HEK293 (cell line): ENCODE data around the gene RNU7-1.
A peak's percentile ranks its signal among the peaks of the same experiment; 100 is the strongest.

ENCODE experiments used
- CTCF ChIP-seq: fragments of 450-650 bp; formaldehyde crosslinking; IDR thresholded peaks from 2 replicates; pipeline ENCODE4 v1.5.1; 2016; ENCODE audit warnings: missing biosample characterization, missing genetic modification characterization
- EGR2 ChIP-seq: fragments of 450-650 bp; formaldehyde crosslinking; IDR thresholded peaks from 2 replicates; pipeline ENCODE4 v1.5.1; 2016; ENCODE audit warnings: low read depth, missing biosample characterization, missing genetic modification characterization
- GLI2 ChIP-seq: fragments of 450-650 bp; formaldehyde crosslinking; IDR thresholded peaks from 2 replicates; pipeline ENCODE4; 2017; ENCODE audit warnings: missing biosample characterization, missing genetic modification characterization, low read depth, borderline replicate concordance
- GLIS1 ChIP-seq: fragments of 450-650 bp; formaldehyde crosslinking; IDR thresholded peaks from 2 replicates; pipeline ENCODE4 v1.5.1; 2016; ENCODE audit warnings: missing biosample characterization, missing genetic modification characterization
- HOXC10 ChIP-seq: sonication (generic); formaldehyde crosslinking; IDR thresholded peaks from 2 replicates; pipeline ENCODE4 v1.8.1; 2023; ENCODE audit warnings: mild to moderate bottlenecking, missing genetic modification reagents
- KLF1 ChIP-seq: fragments of 450-650 bp; formaldehyde crosslinking; IDR thresholded peaks from 2 replicates; pipeline ENCODE4 v1.5.1; 2016; ENCODE audit warnings: missing biosample characterization, missing genetic modification characterization
- KLF16 ChIP-seq: fragments of 450-650 bp; formaldehyde crosslinking; IDR thresholded peaks from 2 replicates; pipeline ENCODE4 v1.5.1; 2017; ENCODE audit warnings: missing biosample characterization, missing genetic modification characterization
- OSR2 ChIP-seq: fragments of 450-650 bp; formaldehyde crosslinking; IDR thresholded peaks from 2 replicates; pipeline ENCODE4 v1.5.1; 2016; ENCODE audit warnings: missing biosample characterization, missing genetic modification characterization
- PRDM4 ChIP-seq: fragments of 450-650 bp; formaldehyde crosslinking; IDR thresholded peaks from 2 replicates; pipeline ENCODE4 v1.5.1; 2017; ENCODE audit warnings: missing biosample characterization, missing genetic modification characterization
- SCRT1 ChIP-seq: fragments of 450-650 bp; formaldehyde crosslinking; IDR thresholded peaks from 2 replicates; pipeline ENCODE4 v1.5.1; 2016; ENCODE audit warnings: missing biosample characterization, missing genetic modification characterization, borderline replicate concordance
- SCRT2 ChIP-seq: fragments of 450-650 bp; formaldehyde crosslinking; IDR thresholded peaks from 2 replicates; pipeline ENCODE4 v1.5.1; 2016; ENCODE audit warnings: missing biosample characterization, missing genetic modification characterization
- SP3 ChIP-seq: fragments of 450-650 bp; formaldehyde crosslinking; IDR thresholded peaks from 2 replicates; pipeline ENCODE4 v1.5.1; 2016; ENCODE audit warnings: missing biosample characterization, missing genetic modification characterization
- SP7 ChIP-seq: fragments of 450-650 bp; formaldehyde crosslinking; IDR thresholded peaks from 2 replicates; pipeline ENCODE4 v1.5.1; 2016; ENCODE audit warnings: missing biosample characterization, missing genetic modification characterization
- WT1 ChIP-seq: fragments of 450-650 bp; formaldehyde crosslinking; IDR thresholded peaks from 2 replicates; pipeline ENCODE4 v1.5.1; 2016; ENCODE audit warnings: missing biosample characterization, missing genetic modification characterization
- ZBTB10 ChIP-seq: fragments of 450-650 bp; formaldehyde crosslinking; IDR thresholded peaks from 2 replicates; pipeline ENCODE4 v1.5.1; 2016; ENCODE audit warnings: missing biosample characterization, missing genetic modification characterization
- ZBTB48 ChIP-seq: fragments of 450-650 bp; formaldehyde crosslinking; IDR thresholded peaks from 2 replicates; pipeline ENCODE4 v1.5.1; 2016; ENCODE audit warnings: missing biosample characterization, missing genetic modification characterization
- ZEB2 ChIP-seq: fragments of 450-650 bp; formaldehyde crosslinking; IDR thresholded peaks from 2 replicates; pipeline ENCODE4 v1.5.1; 2016; ENCODE audit warnings: missing biosample characterization, missing genetic modification characterization
- ZNF10 ChIP-seq: fragments of 450-650 bp; formaldehyde crosslinking; IDR thresholded peaks from 2 replicates; pipeline ENCODE4 v1.5.1; 2017; ENCODE audit warnings: missing biosample characterization, missing genetic modification characterization
- ZNF174 ChIP-seq: fragments of 450-650 bp; formaldehyde crosslinking; IDR thresholded peaks from 2 replicates; pipeline ENCODE4 v1.5.0; 2017; ENCODE audit warnings: missing biosample characterization, mild to moderate bottlenecking, missing genetic modification characterization
- ZNF501 ChIP-seq: fragments of 450-650 bp; formaldehyde crosslinking; IDR thresholded peaks from 2 replicates; pipeline ENCODE4 v1.5.1; 2016; ENCODE audit warnings: missing biosample characterization, missing genetic modification characterization
- ZNF514 ChIP-seq: fragments of 450-650 bp; formaldehyde crosslinking; IDR thresholded peaks from 2 replicates; pipeline ENCODE4 v1.5.1; 2016; ENCODE audit warnings: missing biosample characterization, missing genetic modification characterization
- ZNF555 ChIP-seq: fragments of 450-650 bp; formaldehyde crosslinking; conservative IDR thresholded peaks from 2 replicates; pipeline ENCODE4 v1.5.1; 2017; ENCODE audit warnings: missing biosample characterization, mild to moderate bottlenecking, missing genetic modification characterization, inconsistent platforms
- ZNF747 ChIP-seq: fragments of 450-650 bp; formaldehyde crosslinking; IDR thresholded peaks from 2 replicates; pipeline ENCODE4 v1.5.1; 2016; ENCODE audit warnings: missing biosample characterization, missing genetic modification characterization
- ZNF777 ChIP-seq: fragments of 450-650 bp; formaldehyde crosslinking; IDR thresholded peaks from 2 replicates; pipeline ENCODE4 v1.5.1; 2017; ENCODE audit warnings: missing biosample characterization, missing genetic modification characterization, borderline replicate concordance
- TF ChIP-seq, protein P1 (sequence below): fragments of 450-650 bp; formaldehyde crosslinking; IDR thresholded peaks from 2 replicates; pipeline ENCODE4 v1.5.1; 2016; ENCODE audit warnings: missing biosample characterization, missing genetic modification characterization, borderline replicate concordance
- TF ChIP-seq, protein P2 (sequence below): fragments of 450-650 bp; formaldehyde crosslinking; IDR thresholded peaks from 2 replicates; pipeline ENCODE4; 2016; ENCODE audit warnings: missing biosample characterization, missing genetic modification characterization

RNU7-1 gene

GRCh38 chr12:6936636-6937480 is 6.8 kb upstream of the RNU7-1 start (continued):
- no peak for TF ChIP-seq ZNF555 (tag by site-specific recombination)
- TF ChIP-seq SCRT2 (tag by site-specific recombination): peak; percentile 75
- TF ChIP-seq ZBTB10 (tag by site-specific recombination): 0 out of 2 replicates have a peak, but pooled peaks have one; percentile 18
- TF ChIP-seq SP3 (tag by site-specific recombination): peak; percentile 57; the same call in 1 of the 2 replicates
- peak; percentile 79 for TF ChIP-seq CTCF
- TF ChIP-seq SP7 (tag by site-specific recombination): no peak
- no peak for TF ChIP-seq ZNF514 (tag by site-specific recombination)
- peak; percentile 70 for TF ChIP-seq KLF1 (tag by site-specific recombination)
- TF ChIP-seq PRDM4: no peak
- TF ChIP-seq ZBTB48: 0 out of 2 replicates have a peak, but pooled peaks have one; percentile 42
- TF ChIP-seq EGR2 (tag by site-specific recombination): peak; percentile 85
- TF ChIP-seq ZNF10 (tag by site-specific recombination): peak; percentile 80
- TF ChIP-seq ZNF501 (tag by site-specific recombination): 0 out of 2 replicates have a peak, but pooled peaks have one; percentile 23
- TF ChIP-seq HOXC10 (CRISPR knock-in tag): no peak
- TF ChIP-seq ZNF174 (tag by site-specific recombination): no peak
- peak; percentile 46 for TF ChIP-seq WT1 (tag by site-specific recombination)
- TF ChIP-seq ZEB2 (tag by site-specific recombination): peak; percentile 93
- TF ChIP-seq GLIS1 (tag by site-specific recombination): no peak
- TF ChIP-seq, protein P1, sequence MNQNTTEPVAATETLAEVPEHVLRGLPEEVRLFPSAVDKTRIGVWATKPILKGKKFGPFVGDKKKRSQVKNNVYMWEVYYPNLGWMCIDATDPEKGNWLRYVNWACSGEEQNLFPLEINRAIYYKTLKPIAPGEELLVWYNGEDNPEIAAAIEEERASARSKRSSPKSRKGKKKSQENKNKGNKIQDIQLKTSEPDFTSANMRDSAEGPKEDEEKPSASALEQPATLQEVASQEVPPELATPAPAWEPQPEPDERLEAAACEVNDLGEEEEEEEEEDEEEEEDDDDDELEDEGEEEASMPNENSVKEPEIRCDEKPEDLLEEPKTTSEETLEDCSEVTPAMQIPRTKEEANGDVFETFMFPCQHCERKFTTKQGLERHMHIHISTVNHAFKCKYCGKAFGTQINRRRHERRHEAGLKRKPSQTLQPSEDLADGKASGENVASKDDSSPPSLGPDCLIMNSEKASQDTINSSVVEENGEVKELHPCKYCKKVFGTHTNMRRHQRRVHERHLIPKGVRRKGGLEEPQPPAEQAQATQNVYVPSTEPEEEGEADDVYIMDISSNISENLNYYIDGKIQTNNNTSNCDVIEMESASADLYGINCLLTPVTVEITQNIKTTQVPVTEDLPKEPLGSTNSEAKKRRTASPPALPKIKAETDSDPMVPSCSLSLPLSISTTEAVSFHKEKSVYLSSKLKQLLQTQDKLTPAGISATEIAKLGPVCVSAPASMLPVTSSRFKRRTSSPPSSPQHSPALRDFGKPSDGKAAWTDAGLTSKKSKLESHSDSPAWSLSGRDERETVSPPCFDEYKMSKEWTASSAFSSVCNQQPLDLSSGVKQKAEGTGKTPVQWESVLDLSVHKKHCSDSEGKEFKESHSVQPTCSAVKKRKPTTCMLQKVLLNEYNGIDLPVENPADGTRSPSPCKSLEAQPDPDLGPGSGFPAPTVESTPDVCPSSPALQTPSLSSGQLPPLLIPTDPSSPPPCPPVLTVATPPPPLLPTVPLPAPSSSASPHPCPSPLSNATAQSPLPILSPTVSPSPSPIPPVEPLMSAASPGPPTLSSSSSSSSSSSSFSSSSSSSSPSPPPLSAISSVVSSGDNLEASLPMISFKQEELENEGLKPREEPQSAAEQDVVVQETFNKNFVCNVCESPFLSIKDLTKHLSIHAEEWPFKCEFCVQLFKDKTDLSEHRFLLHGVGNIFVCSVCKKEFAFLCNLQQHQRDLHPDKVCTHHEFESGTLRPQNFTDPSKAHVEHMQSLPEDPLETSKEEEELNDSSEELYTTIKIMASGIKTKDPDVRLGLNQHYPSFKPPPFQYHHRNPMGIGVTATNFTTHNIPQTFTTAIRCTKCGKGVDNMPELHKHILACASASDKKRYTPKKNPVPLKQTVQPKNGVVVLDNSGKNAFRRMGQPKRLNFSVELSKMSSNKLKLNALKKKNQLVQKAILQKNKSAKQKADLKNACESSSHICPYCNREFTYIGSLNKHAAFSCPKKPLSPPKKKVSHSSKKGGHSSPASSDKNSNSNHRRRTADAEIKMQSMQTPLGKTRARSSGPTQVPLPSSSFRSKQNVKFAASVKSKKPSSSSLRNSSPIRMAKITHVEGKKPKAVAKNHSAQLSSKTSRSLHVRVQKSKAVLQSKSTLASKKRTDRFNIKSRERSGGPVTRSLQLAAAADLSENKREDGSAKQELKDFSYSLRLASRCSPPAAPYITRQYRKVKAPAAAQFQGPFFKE (tag by site-specific recombination): peak; percentile 29; the same call in 1 of the 2 replicates
- peak; percentile 98 for TF ChIP-seq OSR2 (tag by site-specific recombination)
- no peak for TF ChIP-seq ZNF777 (tag by site-specific recombination)
- no peak for TF ChIP-seq ZNF747 (tag by site-specific recombination)
- no peak for TF ChIP-seq KLF16 (tag by site-specific recombination)
- TF ChIP-seq, protein P2, sequence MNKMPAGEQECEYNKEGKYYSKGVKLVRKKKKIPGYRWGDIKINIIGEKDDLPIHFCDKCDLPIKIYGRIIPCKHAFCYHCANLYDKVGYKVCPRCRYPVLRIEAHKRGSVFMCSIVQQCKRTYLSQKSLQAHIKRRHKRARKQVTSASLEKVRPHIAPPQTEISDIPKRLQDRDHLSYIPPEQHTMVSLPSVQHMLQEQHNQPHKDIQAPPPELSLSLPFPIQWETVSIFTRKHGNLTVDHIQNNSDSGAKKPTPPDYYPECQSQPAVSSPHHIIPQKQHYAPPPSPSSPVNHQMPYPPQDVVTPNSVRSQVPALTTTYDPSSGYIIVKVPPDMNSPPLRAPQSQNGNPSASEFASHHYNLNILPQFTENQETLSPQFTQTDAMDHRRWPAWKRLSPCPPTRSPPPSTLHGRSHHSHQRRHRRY (tag by site-specific recombination): peak; percentile 25; the same call in 1 of the 2 replicates
- TF ChIP-seq SCRT1 (tag by site-specific recombination): peak; percentile 89
- no peak for TF ChIP-seq GLI2 (tag by site-specific recombination)
